Activated CD4-positive, alpha-beta T cell treated with anti-CD3 and anti-CD28 coated beads, Interleukin-2, Interleukin-6, amounts not matched to agents 100 ng/mL and 50 ng/mL, durations not matched to agents 16 hours and 8 hours (primary cell): ENCODE measurements around the gene GAL3ST3.
"Not testable (repeated sequence)": the region's sequence is repeated elsewhere in the genome, so short reads cannot be mapped to it uniquely, and the experiment has no call there.

Experiments
- DNase-seq: peaks from one replicate; pipeline ENCODE4 v3.0.0-alpha.2; 2020

The GAL3ST3 gene

GRCh38 chr11:66042996-66043906 lies 5.7 kb downstream of the GAL3ST3 start:
- DNase-seq: no peak

- DNase-seq: no peak
Measured at GRCh38 chr11:66042227-66042995, 6.5 kb downstream of the GAL3ST3 start.

GRCh38 chr11:66039765-66040164 lies 9.2 kb downstream of the GAL3ST3 start:
- no peak for DNase-seq

- no peak for DNase-seq
Measured at GRCh38 chr11:66037327-66037726, 11.6 kb downstream of the GAL3ST3 start.

- no peak for DNase-seq
Measured at GRCh38 chr11:66036334-66036710, 12.6 kb downstream of the GAL3ST3 start.

GRCh38 chr11:66035653-66036333 lies 13.2 kb downstream of the GAL3ST3 start:
- no peak for DNase-seq

- DNase-seq: no peak
Measured at GRCh38 chr11:66032957-66033735, 15.8 kb downstream of the GAL3ST3 start.

GRCh38 chr11:66026017-66026529 lies 22.9 kb downstream of the GAL3ST3 start, which contains the start of gene CATSPER1:
TSS of gene CATSPER1 (minus strand) at chr11:66026479. CDS start at chr11:66026379, 100 bp downstream.
- no peak for DNase-seq

- DNase-seq: not testable (repeated sequence)
Measured at GRCh38 chr11:66023186-66023440, 25.8 kb downstream of the GAL3ST3 start.

GRCh38 chr11:66022401-66023185 lies 26.4 kb downstream of the GAL3ST3 start:
- peak; percentile 86 for DNase-seq

- DNase-seq: peak; percentile 57
Measured at GRCh38 chr11:66020618-66021357, 28.2 kb downstream of the GAL3ST3 start.

- no peak for DNase-seq
Measured at GRCh38 chr11:66020212-66020611, 28.7 kb downstream of the GAL3ST3 start.

GRCh38 chr11:66017321-66017720 lies 31.6 kb downstream of the GAL3ST3 start:
- no peak for DNase-seq

- no peak for DNase-seq
Measured at GRCh38 chr11:66016793-66017177, 32.2 kb downstream of the GAL3ST3 start.

GRCh38 chr11:66015936-66016792 lies 32.8 kb downstream of the GAL3ST3 start:
- no peak for DNase-seq

- DNase-seq: no peak
Measured at GRCh38 chr11:66015454-66015881, 33.5 kb downstream of the GAL3ST3 start.

GRCh38 chr11:66014804-66015453 lies 34.0 kb downstream of the GAL3ST3 start:
- DNase-seq: no peak

- no peak for DNase-seq
Measured at GRCh38 chr11:66013762-66014100, 35.2 kb downstream of the GAL3ST3 start.
